IMR-90 (cell line): Measurements from ENCODE around the gene ETV6. TPM values are rescaled to one million over a fixed set of nuclear protein-coding genes. Genes with fewer than 3 reads are reported as not detected.

Source experiments
- ATAC-seq: fragments of 200-7000 bp; cut with Tn5 transposase; 2 replicates; pipeline ENCODE4 v1.9.1; 2020; ENCODE audit warnings: low read depth, mild to moderate bottlenecking, moderate library complexity
- BruUV-seq: library from RNA; stranded (reverse); fragments of 400-500 nt; replicated peaks from 2 replicates; lab custom pipeline; 2021; lab: Mats Ljungman, UMichigan
- CTCF ChIA-PET: fragments of 300-600 bp; formaldehyde crosslinking; extraction: SDS; loops from one replicate; lab custom pipeline; 2021; ENCODE audit warnings: antibody characterized with exemption; lab: Yijun Ruan, JAX
- POLR2A ChIA-PET: fragments of 300-600 bp; sonication (Branson Sonifier 250); formaldehyde crosslinking; loops from one replicate; lab custom pipeline; 2022; ENCODE audit warnings: antibody characterized with exemption; ENCODE audit not compliant: unreplicated experiment; lab: Charles Lee
- DNase-seq: peaks from one replicate; pipeline ENCODE4 v3.0.0; 2013
- H2AFZ ChIP-seq: replicated peaks from 2 replicates; pipeline ENCODE3; 2013; ENCODE audit warnings: low read length, mild to moderate bottlenecking; ENCODE audit not compliant: poor library complexity
- H2AK5ac ChIP-seq: 2 replicates; pipeline ENCODE4 v1.6.1; 2013; ENCODE audit warnings: low read depth, low read length, inconsistent platforms
- H2AK9ac ChIP-seq: replicated peaks from 2 replicates; pipeline ENCODE3; 2013; ENCODE audit warnings: mild to moderate bottlenecking, low read depth, low read length, moderate library complexity; ENCODE audit not compliant: poor library complexity
- H2BK120ac ChIP-seq: 2 replicates; pipeline ENCODE4 v1.6.1; 2013; ENCODE audit warnings: low read depth, low read length, inconsistent platforms
- H2BK15ac ChIP-seq: 3 replicates; pipeline ENCODE4 v1.6.1; 2013; ENCODE audit warnings: low read depth, low read length, inconsistent platforms
- H2BK20ac ChIP-seq: 2 replicates; pipeline ENCODE4 v1.6.1; 2013; ENCODE audit warnings: low read depth, mild to moderate bottlenecking, inconsistent platforms, low read length, moderate library complexity
- H2BK5ac ChIP-seq: 2 replicates; pipeline ENCODE4 v1.6.1; 2013; ENCODE audit warnings: mild to moderate bottlenecking, low read depth, low read length, inconsistent platforms; ENCODE audit not compliant: poor library complexity, severe bottlenecking
- H3K14ac ChIP-seq: replicated peaks from 2 replicates; pipeline ENCODE4 v1.6.1; 2013; ENCODE audit warnings: low read depth, low read length, inconsistent platforms
- H3K18ac ChIP-seq: 2 replicates; pipeline ENCODE4 v1.6.1; 2013; ENCODE audit warnings: low read depth, low read length, control low read depth
- H3K23ac ChIP-seq: 2 replicates; pipeline ENCODE4 v1.6.1; 2013; ENCODE audit warnings: low read depth, low read length, inconsistent platforms
- H3K27ac ChIP-seq: 2 replicates; pipeline ENCODE4 v1.5.1; 2013; ENCODE audit warnings: mild to moderate bottlenecking, control low read depth, low read length; ENCODE audit not compliant: insufficient read depth
- H3K27me3 ChIP-seq: 2 replicates; pipeline ENCODE4 v1.6.1; 2013; ENCODE audit warnings: low read length; ENCODE audit not compliant: control insufficient read depth, insufficient read depth
- H3K36me3 ChIP-seq: 2 replicates; pipeline ENCODE4 v1.6.1; 2013; ENCODE audit warnings: low read length, mixed read lengths; ENCODE audit not compliant: control insufficient read depth, insufficient read depth
- H3K4ac ChIP-seq: 2 replicates; pipeline ENCODE4 v1.6.1; 2013; ENCODE audit warnings: low read depth, low read length, inconsistent platforms
- H3K4me1 ChIP-seq: 2 replicates; pipeline ENCODE4 v1.6.1; 2013; ENCODE audit warnings: low read length, mixed read lengths; ENCODE audit not compliant: control insufficient read depth, insufficient read depth
- H3K4me2 ChIP-seq: 2 replicates; pipeline ENCODE4 v1.6.1; 2013; ENCODE audit warnings: low read depth, mild to moderate bottlenecking, control low read depth, low read length, moderate library complexity
- H3K4me3 ChIP-seq: 2 replicates; pipeline ENCODE4 v1.5.1; 2013; ENCODE audit warnings: low read depth, mild to moderate bottlenecking, control low read depth, low read length, moderate library complexity; ENCODE audit not compliant: insufficient read depth
- H3K56ac ChIP-seq: 2 replicates; pipeline ENCODE4 v1.6.1; 2013; ENCODE audit warnings: low read length, inconsistent platforms; ENCODE audit not compliant: insufficient read depth; ENCODE audit errors: extremely low read depth
- H3K79me1 ChIP-seq, 2 experiments: 2 replicates each; pipeline ENCODE4 v1.6.1; 2013; ENCODE audit warnings: low read length in 2 of 2, inconsistent platforms in 1 of 2, low read depth in 1 of 2
- H3K9ac ChIP-seq: 2 replicates; pipeline ENCODE4 v1.6.1; 2013; ENCODE audit warnings: low read depth, low read length, control low read depth
- H3K9me1 ChIP-seq: 2 replicates; pipeline ENCODE4 v1.6.1; 2013; ENCODE audit warnings: low read length, inconsistent platforms; ENCODE audit not compliant: insufficient read depth
- H3K9me3 ChIP-seq: 2 replicates; pipeline ENCODE4 v1.6.1; 2013; ENCODE audit warnings: low read length; ENCODE audit not compliant: control insufficient read depth, insufficient read depth
- H4K20me1 ChIP-seq: 2 replicates; pipeline ENCODE4 v1.6.1; 2013; ENCODE audit warnings: low read length, inconsistent platforms; ENCODE audit not compliant: insufficient read depth
- H4K5ac ChIP-seq: 2 replicates; pipeline ENCODE4 v1.6.1; 2013; ENCODE audit warnings: mild to moderate bottlenecking, low read depth, low read length, control low read depth
- H4K8ac ChIP-seq, 2 experiments: 2 replicates each; pipeline ENCODE4 v1.6.1; 2013; ENCODE audit warnings: low read depth in 2 of 2, low read length in 2 of 2, control low read depth in 1 of 2, inconsistent platforms in 1 of 2
- H4K91ac ChIP-seq: 2 replicates; pipeline ENCODE4 v1.6.1; 2013; ENCODE audit warnings: low read depth, low read length, inconsistent platforms; ENCODE audit not compliant: insufficient read depth
- BHLHE40 ChIP-seq: fragments of 150-350 bp; IDR thresholded peaks from 2 replicates; pipeline ENCODE4 v1.6.1; 2016; ENCODE audit warnings: mild to moderate bottlenecking, low read depth, low read length
- CEBPB ChIP-seq: IDR thresholded peaks from 2 replicates; pipeline ENCODE4 v1.6.1; 2012; ENCODE audit warnings: low read depth, low read length, improper control_type of control experiment
- CHD1 ChIP-seq: IDR thresholded peaks from 2 replicates; pipeline ENCODE4 v1.6.1; 2012; ENCODE audit warnings: low read depth, low read length, improper control_type of control experiment
- FOS ChIP-seq: fragments of 150-350 bp; IDR thresholded peaks from 2 replicates; pipeline ENCODE4 v1.6.1; 2016; ENCODE audit warnings: low read depth, low read length
- MAFK ChIP-seq: IDR thresholded peaks from 2 replicates; pipeline ENCODE4 v1.6.1; 2012; ENCODE audit warnings: low read depth, low read length, improper control_type of control experiment
- MAZ ChIP-seq: IDR thresholded peaks from 2 replicates; pipeline ENCODE4 v1.6.1; 2012; ENCODE audit warnings: low read depth, mild to moderate bottlenecking, low read length, improper control_type of control experiment, moderate library complexity, borderline replicate concordance
- MXI1 ChIP-seq: IDR thresholded peaks from 2 replicates; pipeline ENCODE4 v1.6.1; 2012; ENCODE audit warnings: low read depth, mild to moderate bottlenecking, low read length, moderate library complexity, borderline replicate concordance
- NFE2L2 ChIP-seq: fragments of 150-350 bp; IDR thresholded peaks from 2 replicates; pipeline ENCODE4 v1.6.1; 2016; ENCODE audit warnings: low read depth, mild to moderate bottlenecking, low read length
- POLR2A ChIP-seq: IDR thresholded peaks from 2 replicates; pipeline ENCODE4 v1.6.1; 2012; ENCODE audit warnings: mild to moderate bottlenecking, low read depth, low read length
- RAD21 ChIP-seq: IDR thresholded peaks from 2 replicates; pipeline ENCODE4 v1.6.1; 2012; ENCODE audit warnings: low read length, improper control_type of control experiment
- RCOR1 ChIP-seq: IDR thresholded peaks from 2 replicates; pipeline ENCODE4 v1.6.1; 2012; ENCODE audit warnings: mild to moderate bottlenecking, low read length, improper control_type of control experiment; ENCODE audit not compliant: insufficient replicate concordance
- RFX5 ChIP-seq: IDR thresholded peaks from 2 replicates; pipeline ENCODE4 v1.8.0; 2012; ENCODE audit warnings: low read depth, mild to moderate bottlenecking, low read length, moderate library complexity
- SMC3 ChIP-seq: fragments of 150-350 bp; IDR thresholded peaks from 2 replicates; pipeline ENCODE4 v1.6.1; 2016; ENCODE audit warnings: low read depth, mild to moderate bottlenecking, antibody characterized with exemption, low read length, moderate library complexity
- WGBS, 2 experiments: methylation state at CpG; one replicate each; pipeline versions ENCODE4 v1.1.5 to v1.1.7; 2013; ENCODE audit warnings: missing lambda C conversion rate in 2 of 2; ENCODE audit not compliant: insufficient read length in 1 of 2; ENCODE audit errors: extremely low coverage in 2 of 2; 5-methylcytosine and 5-hydroxymethylcytosine counted together
- dilution Hi-C: fragments of 300-500 bp; cut with HindIII; formaldehyde crosslinking; loops from one replicate; pipeline ENCODE4 v1.14.3; 2018; ENCODE audit warnings: low sequenced_read_pairs; ENCODE audit not compliant: unreplicated experiment
- in situ Hi-C: fragments of 300-500 bp; cut with MboI; formaldehyde crosslinking; loops from 3 replicates; pipeline ENCODE4 v1.14.3; 2019; ENCODE audit warnings: low sequenced_read_pairs, inconsistent platforms, mixed read lengths
- intact Hi-C: fragments of 100-400 bp; cut with micrococcal nuclease; formaldehyde crosslinking; loops from 2 replicates; pipeline ENCODE4 v1.10.0; 2022
- polyA plus RNA-seq, 3 experiments: library from polyadenylated mRNA; depleted of rRNA; stranded (reverse); fragments of >200 nt; gene quantifications; 2 replicates each; pipeline ENCODE4 v1.2.3, GENCODE V29; 2012; ENCODE audit warnings: low replicate concordance in 1 of 3
- total RNA-seq: library from RNA; depleted of rRNA; stranded (reverse); fragments of >200 nt; gene quantifications from 2 replicates; pipeline ENCODE4 v1.2.3, GENCODE V29; 2012
- TF ChIP-seq, protein P1 (sequence below): fragments of 150-350 bp; IDR thresholded peaks from 2 replicates; pipeline ENCODE4 v1.6.1; 2016; ENCODE audit warnings: low read depth, mild to moderate bottlenecking, low read length, moderate library complexity, borderline replicate concordance
- TF ChIP-seq, protein P2 (sequence below): conservative IDR thresholded peaks from 2 replicates; pipeline ENCODE4 v1.5.1; 2012; ENCODE audit warnings: mild to moderate bottlenecking, low read depth, low read length, improper control_type of control experiment
- TF ChIP-seq, protein P3 (sequence below): fragments of 150-350 bp; IDR thresholded peaks from 2 replicates; pipeline ENCODE4 v1.6.1; 2017; ENCODE audit warnings: mild to moderate bottlenecking, antibody characterized with exemption, low read length, low read depth

The ETV6 gene
- total and polyA plus RNA-seq, 2 of the 4 experiments (the other 2 are of a cell fraction), result 8.4 to 9.9 TPM

DNA sequence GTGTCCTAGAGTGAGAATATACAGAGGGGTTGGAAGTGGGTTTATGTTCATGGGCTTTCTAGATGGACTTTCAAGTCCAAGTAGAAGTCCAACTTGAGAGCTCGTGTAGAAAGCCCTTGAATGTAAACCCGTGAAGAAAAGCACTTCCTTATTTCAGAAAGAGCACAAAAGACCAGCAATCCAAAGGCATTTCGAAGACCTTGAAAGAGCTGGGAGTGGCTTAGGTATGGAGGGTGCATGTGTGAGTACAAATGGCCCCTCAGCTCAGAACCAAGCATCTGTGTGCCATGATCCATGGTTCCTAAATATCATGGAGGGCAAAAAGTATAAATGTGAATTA is 160.7 kb downstream of the ETV6 start:
- no peak overlapping the region for H3K56ac ChIP-seq
- H2AFZ ChIP-seq, result no peak overlapping the region
- no peak overlapping the region; the same call in 2 of the 3 replicates for H2BK15ac ChIP-seq
- peaks cover 4% of the 10 kb centered on the region; the same call in 1 of the 2 replicates for H3K9me1 ChIP-seq
- no peaks in the 10 kb centered on the region for H3K36me3 ChIP-seq
- dilution Hi-C loops (no loop called here), in situ Hi-C loops (no loop called here), intact Hi-C loops (loop anchor here (2.0 to 5.0 kb wide), 2 partner anchors 158 to 229 kb away; no protein-coding TSS in a partner anchor)
- H3K9ac ChIP-seq, result no peak overlapping the region
- no peak overlapping the region for H3K4ac ChIP-seq
- H3K4me2 ChIP-seq, result no peak overlapping the region
- DNase-seq (no peak), ATAC-seq (no peak)
- peaks cover 18% of the 10 kb centered on the region for H3K4me1 ChIP-seq
- no CpG with 5 or more reads among the region's 3 CpGs for WGBS, 2 experiments
- H2BK20ac ChIP-seq, result no peak overlapping the region
- ChIA-PET POLR2A (no interaction called here), CTCF (no interaction called here)
- H3K9me3 ChIP-seq, result no peaks in the 10 kb centered on the region
- TF ChIP-seq RAD21 (no peak), MAZ (no peak), SMC3 (no peak), NFE2L2 (no peak), RCOR1 (no peak), CHD1 (no peak), FOS (no peak), BHLHE40 (no peak), RFX5 (no peak), POLR2A (no peak), CEBPB (no peak), MXI1 (no peak), MAFK (no peak)
- TF ChIP-seq, protein P1, sequence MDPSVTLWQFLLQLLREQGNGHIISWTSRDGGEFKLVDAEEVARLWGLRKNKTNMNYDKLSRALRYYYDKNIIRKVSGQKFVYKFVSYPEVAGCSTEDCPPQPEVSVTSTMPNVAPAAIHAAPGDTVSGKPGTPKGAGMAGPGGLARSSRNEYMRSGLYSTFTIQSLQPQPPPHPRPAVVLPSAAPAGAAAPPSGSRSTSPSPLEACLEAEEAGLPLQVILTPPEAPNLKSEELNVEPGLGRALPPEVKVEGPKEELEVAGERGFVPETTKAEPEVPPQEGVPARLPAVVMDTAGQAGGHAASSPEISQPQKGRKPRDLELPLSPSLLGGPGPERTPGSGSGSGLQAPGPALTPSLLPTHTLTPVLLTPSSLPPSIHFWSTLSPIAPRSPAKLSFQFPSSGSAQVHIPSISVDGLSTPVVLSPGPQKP, result no peak
- TF ChIP-seq, protein P2, sequence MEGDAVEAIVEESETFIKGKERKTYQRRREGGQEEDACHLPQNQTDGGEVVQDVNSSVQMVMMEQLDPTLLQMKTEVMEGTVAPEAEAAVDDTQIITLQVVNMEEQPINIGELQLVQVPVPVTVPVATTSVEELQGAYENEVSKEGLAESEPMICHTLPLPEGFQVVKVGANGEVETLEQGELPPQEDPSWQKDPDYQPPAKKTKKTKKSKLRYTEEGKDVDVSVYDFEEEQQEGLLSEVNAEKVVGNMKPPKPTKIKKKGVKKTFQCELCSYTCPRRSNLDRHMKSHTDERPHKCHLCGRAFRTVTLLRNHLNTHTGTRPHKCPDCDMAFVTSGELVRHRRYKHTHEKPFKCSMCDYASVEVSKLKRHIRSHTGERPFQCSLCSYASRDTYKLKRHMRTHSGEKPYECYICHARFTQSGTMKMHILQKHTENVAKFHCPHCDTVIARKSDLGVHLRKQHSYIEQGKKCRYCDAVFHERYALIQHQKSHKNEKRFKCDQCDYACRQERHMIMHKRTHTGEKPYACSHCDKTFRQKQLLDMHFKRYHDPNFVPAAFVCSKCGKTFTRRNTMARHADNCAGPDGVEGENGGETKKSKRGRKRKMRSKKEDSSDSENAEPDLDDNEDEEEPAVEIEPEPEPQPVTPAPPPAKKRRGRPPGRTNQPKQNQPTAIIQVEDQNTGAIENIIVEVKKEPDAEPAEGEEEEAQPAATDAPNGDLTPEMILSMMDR, result no peak
- TF ChIP-seq, protein P3, sequence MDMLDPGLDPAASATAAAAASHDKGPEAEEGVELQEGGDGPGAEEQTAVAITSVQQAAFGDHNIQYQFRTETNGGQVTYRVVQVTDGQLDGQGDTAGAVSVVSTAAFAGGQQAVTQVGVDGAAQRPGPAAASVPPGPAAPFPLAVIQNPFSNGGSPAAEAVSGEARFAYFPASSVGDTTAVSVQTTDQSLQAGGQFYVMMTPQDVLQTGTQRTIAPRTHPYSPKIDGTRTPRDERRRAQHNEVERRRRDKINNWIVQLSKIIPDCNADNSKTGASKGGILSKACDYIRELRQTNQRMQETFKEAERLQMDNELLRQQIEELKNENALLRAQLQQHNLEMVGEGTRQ, result no peak
- H4K91ac ChIP-seq, result no peak overlapping the region
- no TSS peak for BruUV-seq
- no peak overlapping the region for H2AK5ac ChIP-seq
- no peak overlapping the region for H2BK120ac ChIP-seq
- H3K27ac ChIP-seq, result no peak overlapping the region
- H3K23ac ChIP-seq, result no peak overlapping the region
- H2AK9ac ChIP-seq, result no peak overlapping the region
- no peak overlapping the region for H3K4me3 ChIP-seq
- peaks cover 3% of the 10 kb centered on the region; the same call in 1 of the 2 replicates for H4K20me1 ChIP-seq
- H2BK5ac ChIP-seq, result no peak overlapping the region
- H4K5ac ChIP-seq, result no peak overlapping the region
- H4K8ac ChIP-seq, result no peak overlapping the region
- H3K18ac ChIP-seq, result no peak overlapping the region
- H3K79me1 ChIP-seq, result peaks cover 19 to 58% of the 10 kb centered on the region in 2 experiments; a peak in 3 of 4 replicates
- H3K14ac ChIP-seq, result no peak overlapping the region
- no peaks in the 10 kb centered on the region for H3K27me3 ChIP-seq
